Tibial nerve (tissue), 4 donors: ENCODE measurements around the gene FBXW5. TPM values are rescaled to one million over a fixed set of nuclear protein-coding genes. Genes with fewer than 3 reads are reported as not detected.

Experiments used
- DNase-seq, 2 donors: peaks; one replicate each; pipeline ENCODE4 v3.0.0-alpha.2; 2019; ENCODE audit warnings: low spot score in 2 of 2
- H3K27ac ChIP-seq, 4 donors: fragments of 200-600 bp; sonication (generic) in 3 of 4; one replicate each; pipeline ENCODE4 v1.5.1; 2017 to 2019; ENCODE audit warnings: mild to moderate bottlenecking in 1 of 4
- H3K27me3 ChIP-seq, 2 donors: fragments of 200-600 bp; sonication (generic) in 1 of 2; one replicate each; pipeline versions ENCODE4 v1.5.1 to v1.6.0; 2017 to 2019
- H3K36me3 ChIP-seq, 3 donors: fragments of 200-600 bp; sonication (generic); one replicate each; pipeline ENCODE4 v1.5.1; 2018 to 2019
- H3K4me1 ChIP-seq, 4 donors: fragments of 200-600 bp; sonication (generic) in 3 of 4; one replicate each; pipeline ENCODE4 v1.5.1; 2017 to 2019
- H3K4me3 ChIP-seq, 4 donors: fragments of 200-600 bp; sonication (generic) in 3 of 4; one replicate each; pipeline ENCODE4 v1.5.1; 2017 to 2019; ENCODE audit warnings: mild to moderate bottlenecking in 1 of 4, moderate library complexity in 1 of 4
- H3K9me3 ChIP-seq, 4 donors: fragments of 200-600 bp; sonication (generic) in 3 of 4; one replicate each; pipeline ENCODE4 v1.5.1; 2017 to 2019
- CTCF ChIP-seq, 5 experiments: fragments of 200-600 bp in 3 of 5; fragments of 450-650 bp in 2 of 5; sonication (generic) in 3 of 5; IDR thresholded peaks; one replicate each; pipeline ENCODE4 v1.5.1; 2016 to 2019; ENCODE audit warnings: antibody characterized with exemption in 5 of 5, mild to moderate bottlenecking in 3 of 5, moderate library complexity in 2 of 5
- EP300 ChIP-seq, 2 donors: sonication (generic); formaldehyde crosslinking; IDR thresholded peaks; one replicate each; pipeline ENCODE4 v1.6.1; 2017; ENCODE audit warnings: antibody characterized with exemption in 2 of 2, mild to moderate bottlenecking in 1 of 2
- POLR2A ChIP-seq, 2 donors: fragments of 450-650 bp; IDR thresholded peaks; one replicate each; pipeline ENCODE4 v1.6.1; 2017; ENCODE audit warnings: antibody characterized with exemption in 2 of 2, mild to moderate bottlenecking in 2 of 2, moderate library complexity in 2 of 2
- WGBS, 2 donors: methylation state at CpG; one replicate each; pipeline ENCODE4 v1.1.5; 2018; 5-methylcytosine and 5-hydroxymethylcytosine counted together
- total RNA-seq, 4 donors: library from RNA; depleted of rRNA; stranded (reverse); fragments of >200 nt; gene quantifications; one replicate each; pipeline ENCODE4 v1.1.0, GENCODE V29; 2016

The FBXW5 gene
- total RNA-seq, 4 donors from 2014 or later, result 138 to 227 (median 193) TPM

- Histone ChIP-seq H3K36me3 (peaks cover 0 to 60% (median 8%) of the 10 kb centered on the region in 3 donors), H3K4me3 (no peak overlapping the region), H3K27me3 (no peaks in the 10 kb centered on the region), H3K27ac (no peak overlapping the region), H3K4me1 (peaks cover 0 to 14% (median 2%) of the 10 kb centered on the region in 4 donors), H3K9me3 (no peaks in the 10 kb centered on the region)
- no peak for DNase-seq
- WGBS, 2 donors, result 91 to 99% methylated on average over 12 to 14 of the region's 14 CpGs
- TF ChIP-seq CTCF (IDR thresholded peaks at IDR 0.05) (no peak), POLR2A (IDR thresholded peaks at IDR 0.05) (no peak), EP300 (IDR thresholded peaks at IDR 0.05) (no peak)
These were observed 23.8 kb downstream of the FBXW5 start for GRCh38 chr9:136920734-136921231.

GRCh38 chr9:136920069-136920468 is 24.5 kb downstream of the FBXW5 start:
- no peaks in the 10 kb centered on the region for H3K9me3 ChIP-seq
- H3K36me3 ChIP-seq, result peaks cover 0 to 60% (median 7%) of the 10 kb centered on the region in 3 donors
- no peak overlapping the region for H3K4me3 ChIP-seq
- TF ChIP-seq POLR2A (IDR thresholded peaks at IDR 0.05) (no peak), CTCF (IDR thresholded peaks at IDR 0.05) (no peak), EP300 (IDR thresholded peaks at IDR 0.05) (no peak)
- WGBS, 2 donors, result 95 to 96% methylated on average over 14 to 15 of the region's 15 CpGs
- DNase-seq, result no peak
- H3K27ac ChIP-seq, result no peak overlapping the region
- H3K4me1 ChIP-seq, result peaks cover 0 to 14% (median 2%) of the 10 kb centered on the region in 4 donors
- H3K27me3 ChIP-seq, result no peaks in the 10 kb centered on the region

DNA sequence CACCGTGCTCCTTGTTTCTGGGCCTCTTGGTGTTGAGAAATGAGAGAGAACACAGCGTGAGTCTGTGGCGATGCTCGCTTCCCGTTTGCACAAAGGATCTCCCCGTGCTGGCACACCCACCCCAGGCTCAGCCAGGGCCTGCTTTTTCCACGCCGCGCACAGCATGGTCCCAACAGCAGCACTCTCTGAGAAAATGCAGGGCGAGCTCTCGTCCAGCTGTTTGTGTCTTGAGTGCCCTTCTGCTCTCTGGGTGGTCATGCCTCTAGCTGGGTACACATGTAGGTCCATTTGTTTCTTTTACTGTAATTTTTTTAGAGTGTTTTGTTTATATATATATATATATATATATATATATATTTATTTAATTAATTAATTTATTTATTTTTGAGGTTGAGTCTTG is 26.6 kb downstream of the FBXW5 start:
- WGBS, 2 donors, result 89 to 92% methylated on average over 11 of the region's 11 CpGs
- Histone ChIP-seq H3K4me1 (peaks cover 0 to 14% (median 2%) of the 10 kb centered on the region in 4 donors), H3K36me3 (peaks cover 0 to 68% (median 10%) of the 10 kb centered on the region in 3 donors)

GRCh38 chr9:136916330-136917184 is 28.0 kb downstream of the FBXW5 start:
- no peak overlapping the region for H3K4me3 ChIP-seq
- no peak for DNase-seq
- H3K36me3 ChIP-seq, result peaks cover 0 to 78% (median 10%) of the 10 kb centered on the region in 3 donors
- TF ChIP-seq POLR2A (IDR thresholded peaks at IDR 0.05) (no peak), EP300 (IDR thresholded peaks at IDR 0.05) (no peak), CTCF (IDR thresholded peaks at IDR 0.05) (no peak)
- peaks cover 0 to 5% (median 0%) of the 10 kb centered on the region in 4 donors for H3K4me1 ChIP-seq
- no peaks in the 10 kb centered on the region for H3K27me3 ChIP-seq
- WGBS, 2 donors, result 91 to 92% methylated on average over 28 to 32 of the region's 32 CpGs
- H3K27ac ChIP-seq, result no peak overlapping the region
- H3K9me3 ChIP-seq, result no peaks in the 10 kb centered on the region

More for the DNA sequence above, 26.6 kb downstream of the FBXW5 start:
- TF ChIP-seq CTCF (IDR thresholded peaks at IDR 0.05), result no peak
- TF ChIP-seq POLR2A (IDR thresholded peaks at IDR 0.05), result no peak
- TF ChIP-seq EP300 (IDR thresholded peaks at IDR 0.05), result no peak
- Histone ChIP-seq H3K27ac (no peak overlapping the region), H3K9me3 (no peaks in the 10 kb centered on the region), H3K27me3 (no peaks in the 10 kb centered on the region), H3K4me3 (no peak overlapping the region)
- no peak for DNase-seq
